Measurements from ENCODE around the gene MARS1.

Gene MARS1

GRCh38 chr12:57518920-57519795 is 31.3 kb downstream of the MARS1 start:
- no peak for TF ChIP-seq POLR2A (IDR thresholded peaks at IDR 0.05; ENCODE audit: low read length)
- peak; percentile 74 to 85 for DNase-seq

DNA sequence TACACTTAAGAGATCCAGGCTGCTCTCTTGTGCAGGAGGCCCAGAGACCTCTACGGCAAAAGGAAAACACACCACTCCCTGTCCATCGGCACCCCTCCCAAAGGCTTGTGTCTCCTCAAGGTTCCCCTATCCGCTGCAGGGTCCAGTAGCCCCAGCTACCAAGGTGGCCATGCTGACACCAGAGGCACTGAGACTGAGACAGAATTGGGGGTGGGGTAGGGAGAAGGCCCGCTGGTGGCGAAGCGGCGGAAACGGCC is 31.9 kb downstream of the MARS1 start:
- no peak for TF ChIP-seq GATA1 (IDR thresholded peaks at IDR 0.05; ENCODE audit: low read depth, low read length)
- TF ChIP-seq POLR2A (IDR thresholded peaks at IDR 0.05; ENCODE audit: low read length), result no peak
- DNase-seq, result peak; percentile 78 to 85

- TF ChIP-seq GATA1 (IDR thresholded peaks at IDR 0.05; ENCODE audit: low read depth, low read length) (no peak), POLR2A (IDR thresholded peaks at IDR 0.05; ENCODE audit: low read length) (peak; percentile 99)
- peak; percentile 100 for DNase-seq
These were observed 32.4 kb downstream of the MARS1 start, which contains the start of gene DDIT3 for GRCh38 chr12:57520053-57520818. DDIT3 (minus strand) TSS chr12:57520514; CDS start chr12:57517406, 3,108 bp downstream.

- TF ChIP-seq POLR2A (IDR thresholded peaks at IDR 0.05; ENCODE audit: low read length) (no peak), GATA1 (IDR thresholded peaks at IDR 0.05; ENCODE audit: low read depth, low read length) (no peak)
- DNase-seq, result peak in 1 of 2 experiments; percentile 62
These were observed 33.7 kb downstream of the MARS1 start for GRCh38 chr12:57521525-57522010.

DNA sequence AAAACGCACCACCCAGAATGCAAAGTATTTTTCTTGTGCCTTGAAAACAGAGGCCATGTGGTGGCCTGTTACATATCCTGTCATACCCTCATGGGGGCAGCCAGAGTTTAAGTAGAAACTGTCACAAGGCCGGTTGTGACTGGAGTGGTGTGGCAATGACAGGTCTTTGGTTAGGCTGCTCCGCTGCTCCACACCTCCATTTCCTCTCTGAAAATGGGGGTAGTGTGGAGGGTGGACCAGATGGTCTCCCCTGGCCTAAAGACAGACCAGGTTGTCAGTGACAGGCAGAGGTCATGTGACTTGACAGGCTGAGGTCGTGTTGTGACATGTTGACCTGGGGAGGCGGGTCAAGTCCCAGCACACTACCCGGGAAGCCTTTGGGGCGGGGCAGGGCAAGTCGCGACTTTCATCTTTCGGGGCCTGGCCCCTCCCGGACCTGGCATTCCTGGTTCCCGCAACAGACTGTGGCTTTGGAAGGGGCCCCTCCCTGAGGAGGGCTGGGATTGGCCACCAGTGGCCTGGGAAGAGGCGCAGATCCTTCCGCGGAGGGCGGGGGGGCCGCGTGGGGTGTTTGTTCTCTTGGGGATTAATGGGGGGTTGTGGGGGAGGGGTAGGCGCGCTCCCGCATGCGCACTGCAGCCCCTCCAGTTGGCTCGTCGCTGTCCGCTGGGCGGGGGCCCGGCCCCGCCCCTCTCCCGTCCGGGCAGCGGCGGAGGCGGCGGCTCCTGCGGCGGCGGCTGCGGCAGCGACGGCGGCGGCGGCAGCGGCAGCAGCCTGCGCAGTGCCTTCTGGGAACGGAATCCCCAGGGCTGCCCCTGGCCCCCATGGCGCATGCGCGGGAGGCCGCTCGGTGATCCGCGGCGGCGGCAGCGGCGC is 34.4 kb downstream of the MARS1 start, which contains the start of gene MBD6:
Gene MBD6, plus strand, starts transcription at position 814 of the 876 bp plus-strand sequence. CDS start 1,480 bp downstream, outside the sequence.
- no peak for TF ChIP-seq GATA1 (IDR thresholded peaks at IDR 0.05; ENCODE audit: low read depth, low read length)
- TF ChIP-seq POLR2A (IDR thresholded peaks at IDR 0.05; ENCODE audit: low read length), result peak; percentile 83
- DNase-seq, result peak; percentile 97

DNA sequence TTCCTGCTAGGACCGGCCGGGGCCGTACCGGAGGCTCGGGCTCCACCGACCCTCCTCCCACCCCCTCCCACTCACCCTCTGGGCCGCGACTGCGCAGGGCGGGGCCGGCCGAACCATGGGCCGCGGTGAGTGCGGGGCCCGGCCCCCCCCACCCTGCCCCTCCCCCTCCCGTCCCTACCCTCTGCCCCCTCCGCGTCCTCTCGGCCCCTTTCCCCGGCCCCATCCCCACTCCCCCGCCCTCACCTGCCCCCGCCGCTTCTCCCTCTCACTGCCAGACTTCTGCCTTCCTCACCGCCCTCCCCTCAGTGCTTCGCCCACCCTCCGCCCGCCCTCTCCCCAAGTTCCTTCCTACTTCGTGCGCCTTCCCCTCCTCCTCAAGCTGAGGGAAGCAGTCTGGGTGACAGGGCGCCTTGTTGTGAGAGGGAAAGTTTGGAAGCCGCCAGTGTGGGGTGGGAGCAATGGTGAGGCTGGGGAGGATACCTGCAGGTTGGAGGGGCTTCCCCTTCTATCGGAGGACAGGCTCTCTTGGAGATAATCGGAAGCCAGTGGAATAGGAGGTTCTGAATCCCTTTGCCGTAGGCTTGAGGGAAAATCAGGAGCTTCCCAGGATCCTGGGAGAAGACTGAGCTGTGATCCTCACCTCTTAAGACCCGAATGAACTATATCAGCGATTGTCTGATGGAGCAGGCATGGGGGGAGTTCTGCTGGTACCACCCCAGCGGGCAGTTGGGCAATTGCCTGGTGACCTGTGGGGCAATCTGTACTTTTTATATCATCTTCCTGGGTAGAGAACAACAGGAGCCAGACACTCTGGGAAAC is 35.2 kb downstream of the MARS1 start:
- peak; percentile 70 to 83 for DNase-seq
- TF ChIP-seq POLR2A (IDR thresholded peaks at IDR 0.05; ENCODE audit: low read length) (peak; percentile 25), GATA1 (IDR thresholded peaks at IDR 0.05; ENCODE audit: low read depth, low read length) (no peak)

DNA sequence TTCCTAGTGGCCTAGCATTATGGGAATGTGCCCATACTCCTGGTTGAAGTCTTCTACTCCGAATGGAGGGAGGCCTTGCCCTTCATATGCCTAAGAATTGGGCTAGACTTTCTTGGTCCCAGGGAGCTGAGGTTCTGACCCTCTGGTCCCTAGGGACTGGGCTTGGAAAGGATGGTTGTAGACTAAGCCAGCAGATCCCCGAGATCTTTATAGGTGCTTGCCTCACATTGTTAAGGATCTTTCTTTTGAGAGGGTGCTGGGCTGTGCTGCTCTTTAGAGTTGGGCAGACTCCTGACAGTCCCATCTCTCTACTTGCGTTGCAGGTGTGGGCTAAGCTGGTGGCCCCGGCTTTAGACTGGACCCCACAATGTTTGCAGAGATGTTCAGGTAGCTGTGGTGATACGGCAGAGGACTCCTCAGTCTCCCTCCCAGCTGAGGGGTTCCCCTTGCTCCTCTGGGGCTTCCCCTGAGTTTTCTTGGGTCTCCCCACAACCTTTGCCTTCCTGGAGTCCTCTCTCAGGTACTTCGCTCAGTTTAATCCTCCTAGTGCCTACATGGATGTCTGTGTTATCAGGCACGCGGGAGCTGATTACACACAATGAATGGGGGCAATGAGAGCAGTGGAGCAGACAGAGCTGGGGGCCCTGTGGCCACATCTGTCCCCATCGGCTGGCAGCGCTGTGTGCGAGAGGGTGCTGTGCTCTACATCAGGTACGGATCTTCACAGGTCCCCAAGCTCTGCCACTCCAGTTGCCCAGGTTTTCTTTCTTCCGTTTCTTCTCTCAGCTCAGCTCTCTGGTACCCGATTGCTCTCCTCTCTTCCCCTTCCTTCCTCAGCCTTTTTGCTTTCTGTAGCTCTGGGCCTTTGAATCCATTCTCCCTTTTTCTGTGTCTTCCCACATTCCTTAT is 36.1 kb downstream of the MARS1 start:
- DNase-seq, result no peak
- TF ChIP-seq GATA1 (IDR thresholded peaks at IDR 0.05; ENCODE audit: low read depth, low read length) (no peak), POLR2A (IDR thresholded peaks at IDR 0.05; ENCODE audit: low read length) (peak; percentile 27)

- no peak for DNase-seq
- TF ChIP-seq POLR2A (IDR thresholded peaks at IDR 0.05; ENCODE audit: low read length) (no peak), GATA1 (IDR thresholded peaks at IDR 0.05; ENCODE audit: low read depth, low read length) (no peak)
These were observed 37.1 kb downstream of the MARS1 start for GRCh38 chr12:57524814-57525614.

- no peak for DNase-seq
- TF ChIP-seq GATA1 (IDR thresholded peaks at IDR 0.05; ENCODE audit: low read depth, low read length) (no peak), POLR2A (IDR thresholded peaks at IDR 0.05; ENCODE audit: low read length) (no peak)
These were observed 37.9 kb downstream of the MARS1 start for GRCh38 chr12:57525615-57526383.

GRCh38 chr12:57526477-57527126 is 38.7 kb downstream of the MARS1 start:
- no peak for DNase-seq
- no peak for TF ChIP-seq GATA1 (IDR thresholded peaks at IDR 0.05; ENCODE audit: low read depth, low read length)
- TF ChIP-seq POLR2A (IDR thresholded peaks at IDR 0.05; ENCODE audit: low read length), result no peak

Measured in erythroblast (primary cell).